Measurements from ENCODE around the gene OPA1. TPM values are rescaled to one million over a fixed set of nuclear protein-coding genes. Genes with fewer than 3 reads are reported as not detected.

OPA1 gene
- polyA plus RNA-seq, 1 experiment: 19.2 TPM

DNA sequence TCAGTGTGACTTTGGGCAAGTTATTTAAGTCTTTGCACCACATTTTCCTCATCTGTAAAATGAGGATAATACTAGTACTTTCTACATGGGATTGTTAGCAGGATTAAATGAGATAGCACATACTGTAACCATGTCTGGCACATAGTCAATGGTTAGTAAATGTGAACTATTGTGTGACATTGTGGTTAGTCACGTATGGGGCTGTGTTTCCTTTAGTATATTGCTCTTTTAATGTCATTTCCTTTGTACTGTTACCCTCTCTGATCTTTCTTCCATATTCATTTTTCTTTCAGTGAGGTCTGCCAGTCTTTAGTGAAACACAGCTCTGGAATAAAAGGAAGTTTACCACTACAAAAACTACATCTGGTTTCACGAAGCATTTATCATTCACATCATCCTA lies 21.4 kb downstream of the OPA1 start:
- no peaks in the 10 kb centered on the region for H3K27me3 ChIP-seq (ENCODE audit: control insufficient read depth, insufficient read depth, low read length)
- no peak overlapping the region for H3K4me3 ChIP-seq (ENCODE audit: low read depth, low read length)
- POLR2A ChIA-PET: no interaction called here
- TF ChIP-seq, protein P1, sequence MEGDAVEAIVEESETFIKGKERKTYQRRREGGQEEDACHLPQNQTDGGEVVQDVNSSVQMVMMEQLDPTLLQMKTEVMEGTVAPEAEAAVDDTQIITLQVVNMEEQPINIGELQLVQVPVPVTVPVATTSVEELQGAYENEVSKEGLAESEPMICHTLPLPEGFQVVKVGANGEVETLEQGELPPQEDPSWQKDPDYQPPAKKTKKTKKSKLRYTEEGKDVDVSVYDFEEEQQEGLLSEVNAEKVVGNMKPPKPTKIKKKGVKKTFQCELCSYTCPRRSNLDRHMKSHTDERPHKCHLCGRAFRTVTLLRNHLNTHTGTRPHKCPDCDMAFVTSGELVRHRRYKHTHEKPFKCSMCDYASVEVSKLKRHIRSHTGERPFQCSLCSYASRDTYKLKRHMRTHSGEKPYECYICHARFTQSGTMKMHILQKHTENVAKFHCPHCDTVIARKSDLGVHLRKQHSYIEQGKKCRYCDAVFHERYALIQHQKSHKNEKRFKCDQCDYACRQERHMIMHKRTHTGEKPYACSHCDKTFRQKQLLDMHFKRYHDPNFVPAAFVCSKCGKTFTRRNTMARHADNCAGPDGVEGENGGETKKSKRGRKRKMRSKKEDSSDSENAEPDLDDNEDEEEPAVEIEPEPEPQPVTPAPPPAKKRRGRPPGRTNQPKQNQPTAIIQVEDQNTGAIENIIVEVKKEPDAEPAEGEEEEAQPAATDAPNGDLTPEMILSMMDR (IDR thresholded peaks at IDR 0.05; ENCODE audit: insufficient read depth, low read depth, low read length): no peak
- DNase-seq (ENCODE audit: low read depth): no peak
- H3K36me3 ChIP-seq (ENCODE audit: control insufficient read depth, insufficient read depth, low read length): no peaks in the 10 kb centered on the region; the same call in 1 of the 2 replicates
- CTCF ChIA-PET: interaction anchor here (1.0 kb wide), 2 partner anchors 9 to 11 kb away, joined by 3 to 4 read pairs; no protein-coding TSS in a partner anchor

- ChIA-PET CTCF (interaction anchor here (0.8 kb wide), 1 partner anchor 9 kb away, joined by 3 read pairs; no protein-coding TSS in a partner anchor), POLR2A (interaction anchor here (0.6 kb wide), 1 partner anchor 12 kb away, joined by 4 read pairs; no protein-coding TSS in a partner anchor)
- Histone ChIP-seq H3K27me3 (ENCODE audit: control insufficient read depth, insufficient read depth, low read length) (no peaks in the 10 kb centered on the region), H3K4me3 (ENCODE audit: low read depth, low read length) (no peak overlapping the region), H3K36me3 (ENCODE audit: control insufficient read depth, insufficient read depth, low read length) (no peaks in the 10 kb centered on the region; the same call in 1 of the 2 replicates)
- TF ChIP-seq, protein P1 (IDR thresholded peaks at IDR 0.05; ENCODE audit: insufficient read depth, low read depth, low read length): no peak
- no peak for DNase-seq (ENCODE audit: low read depth)
Measured at GRCh38 chr3:193617628-193618027, 24.6 kb downstream of the OPA1 start.

GRCh38 chr3:193620057-193620456 lies 27.0 kb downstream of the OPA1 start:
- Histone ChIP-seq H3K27me3 (ENCODE audit: control insufficient read depth, insufficient read depth, low read length) (no peaks in the 10 kb centered on the region), H3K36me3 (ENCODE audit: control insufficient read depth, insufficient read depth, low read length) (no peaks in the 10 kb centered on the region; the same call in 1 of the 2 replicates), H3K4me3 (ENCODE audit: low read depth, low read length) (no peak overlapping the region)
- ChIA-PET POLR2A (no interaction called here), CTCF (interaction anchor here (0.6 to 1.4 kb wide), 3 partner anchors 15 to 515 kb away, joined by 3 to 4 read pairs (median 4); no protein-coding TSS in a partner anchor)
- no peak for DNase-seq (ENCODE audit: low read depth)
- TF ChIP-seq, protein P1 (IDR thresholded peaks at IDR 0.05; ENCODE audit: insufficient read depth, low read depth, low read length): no peak

DNA sequence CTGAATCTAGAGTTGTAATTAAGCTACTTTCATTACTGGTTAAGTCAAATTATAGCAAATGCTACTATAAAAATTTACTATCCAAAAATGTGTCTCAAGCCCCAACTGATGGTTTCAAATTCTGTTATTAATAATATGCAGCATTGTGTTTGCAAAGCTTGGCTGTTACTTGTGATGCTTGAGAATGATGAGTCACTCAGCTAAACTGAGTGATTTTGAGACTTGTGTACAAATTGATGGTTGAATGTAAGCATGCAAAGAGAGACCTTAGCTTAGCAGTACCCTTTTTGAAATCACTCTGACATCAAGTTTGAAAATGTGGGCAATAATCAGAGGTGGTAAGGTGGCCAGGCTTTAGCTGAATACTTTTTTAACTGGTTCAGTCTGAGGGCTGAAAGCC lies 27.6 kb downstream of the OPA1 start:
- no peak overlapping the region for H3K4me3 ChIP-seq (ENCODE audit: low read depth, low read length)
- no peaks in the 10 kb centered on the region for H3K27me3 ChIP-seq (ENCODE audit: control insufficient read depth, insufficient read depth, low read length)
- TF ChIP-seq, protein P1 (IDR thresholded peaks at IDR 0.05; ENCODE audit: insufficient read depth, low read depth, low read length): no peak
- POLR2A ChIA-PET: no interaction called here
- DNase-seq (ENCODE audit: low read depth): no peak
- CTCF ChIA-PET: interaction anchor here (0.6 to 1.4 kb wide), 3 partner anchors 15 to 514 kb away, joined by 3 to 4 read pairs (median 4); no protein-coding TSS in a partner anchor
- no peaks in the 10 kb centered on the region for H3K36me3 ChIP-seq (ENCODE audit: control insufficient read depth, insufficient read depth, low read length)

DNA sequence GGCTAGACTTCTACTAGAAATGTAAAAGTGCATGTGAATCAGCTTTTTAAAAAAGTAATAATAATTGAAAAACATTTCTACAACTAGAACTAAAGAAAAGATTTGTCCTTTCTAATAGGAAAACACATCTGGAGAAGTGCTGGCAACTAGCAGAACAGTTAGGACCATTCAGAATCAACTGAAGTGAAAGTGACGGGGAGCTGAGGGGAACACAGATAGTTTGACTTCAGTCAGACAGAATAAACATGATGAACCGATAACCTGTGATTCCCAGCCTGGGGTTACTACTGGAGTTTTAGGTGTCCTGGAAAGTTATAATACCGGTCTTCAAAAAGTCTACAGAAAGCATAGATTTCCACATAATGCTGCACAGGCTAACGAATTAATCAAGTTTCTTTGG lies 28.1 kb downstream of the OPA1 start:
- CTCF ChIA-PET: no interaction called here
- TF ChIP-seq, protein P1 (IDR thresholded peaks at IDR 0.05; ENCODE audit: insufficient read depth, low read depth, low read length): no peak
- no peaks in the 10 kb centered on the region for H3K27me3 ChIP-seq (ENCODE audit: control insufficient read depth, insufficient read depth, low read length)
- no peak overlapping the region for H3K4me3 ChIP-seq (ENCODE audit: low read depth, low read length)
- POLR2A ChIA-PET: no interaction called here
- no peak for DNase-seq (ENCODE audit: low read depth)
- H3K36me3 ChIP-seq (ENCODE audit: control insufficient read depth, insufficient read depth, low read length): peaks cover 1% of the 10 kb centered on the region; the same call in 1 of the 2 replicates
